NOMO-1 (cell line): ENCODE data around the gene MYBPH.

Experiments used
- DNase-seq, 2 experiments: peaks; one replicate each; lab custom pipeline; 2025; ENCODE audit not compliant: unreplicated experiment in 2 of 2; lab: John Stamatoyannopoulos, UW

The MYBPH gene

GRCh38 chr1:203180611-203181330 lies 5.1 kb upstream of the MYBPH start:
- DNase-seq: no peak

GRCh38 chr1:203179667-203180005 lies 4.0 kb upstream of the MYBPH start:
- DNase-seq: no peak

GRCh38 chr1:203178821-203179666 lies 3.4 kb upstream of the MYBPH start:
- DNase-seq: peak in 1 of 2 experiments; percentile 40

GRCh38 chr1:203178083-203178482 lies 2.5 kb upstream of the MYBPH start:
- DNase-seq: no peak

GRCh38 chr1:203177470-203178039 lies 1.9 kb upstream of the MYBPH start:
- no peak for DNase-seq

- no peak for DNase-seq
Measured at GRCh38 chr1:203177036-203177405, 1.4 kb upstream of the MYBPH start.

GRCh38 chr1:203176273-203177035 lies 828 bp upstream of the MYBPH start:
- no peak for DNase-seq

GRCh38 chr1:203175827-203176241 lies 208 bp upstream of the MYBPH start:
- peak; percentile 39 to 58 for DNase-seq

- no peak for DNase-seq
Measured at GRCh38 chr1:203174324-203174985, 1.2 kb downstream of the MYBPH start.

- DNase-seq: peak in 1 of 2 experiments; percentile 7
Measured at GRCh38 chr1:203173566-203173965, 2.1 kb downstream of the MYBPH start.

- DNase-seq: no peak
Measured at GRCh38 chr1:203173011-203173555, 2.5 kb downstream of the MYBPH start.

GRCh38 chr1:203172184-203173010 lies 3.2 kb downstream of the MYBPH start:
- peak in 1 of 2 experiments; percentile 41 for DNase-seq

GRCh38 chr1:203171341-203172183 lies 4.1 kb downstream of the MYBPH start:
- no peak for DNase-seq

- no peak for DNase-seq
Measured at GRCh38 chr1:203170625-203171330, 4.8 kb downstream of the MYBPH start.

GRCh38 chr1:203169770-203170520 lies 5.7 kb downstream of the MYBPH start:
- no peak for DNase-seq

GRCh38 chr1:203168991-203169390 lies 6.6 kb downstream of the MYBPH start:
- no peak for DNase-seq

- DNase-seq: no peak
Measured at GRCh38 chr1:203168256-203168786, 7.3 kb downstream of the MYBPH start.
